ENCODE results near the gene PLVAP.

DNA sequence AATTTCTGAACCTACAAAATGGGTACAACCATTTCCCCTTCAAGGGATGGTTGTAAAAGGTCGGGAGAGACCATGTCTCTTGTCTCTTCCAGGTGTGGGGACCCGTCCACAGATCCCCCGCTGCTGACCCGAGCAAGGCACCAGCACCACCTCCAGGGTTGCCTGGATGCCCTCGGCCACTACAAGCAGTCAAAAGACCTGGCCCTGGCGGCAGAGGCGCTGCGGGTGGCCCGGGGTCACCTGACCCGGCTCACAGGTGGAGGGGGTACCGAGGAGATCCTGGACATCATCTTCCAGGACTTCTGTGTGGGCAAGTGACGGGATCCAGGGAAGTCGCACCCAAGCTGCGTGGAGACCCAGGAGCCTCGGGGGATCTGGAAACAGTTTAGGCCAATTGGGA, 35.8 kb downstream of the PLVAP start:
- TF ChIP-seq, protein P1, sequence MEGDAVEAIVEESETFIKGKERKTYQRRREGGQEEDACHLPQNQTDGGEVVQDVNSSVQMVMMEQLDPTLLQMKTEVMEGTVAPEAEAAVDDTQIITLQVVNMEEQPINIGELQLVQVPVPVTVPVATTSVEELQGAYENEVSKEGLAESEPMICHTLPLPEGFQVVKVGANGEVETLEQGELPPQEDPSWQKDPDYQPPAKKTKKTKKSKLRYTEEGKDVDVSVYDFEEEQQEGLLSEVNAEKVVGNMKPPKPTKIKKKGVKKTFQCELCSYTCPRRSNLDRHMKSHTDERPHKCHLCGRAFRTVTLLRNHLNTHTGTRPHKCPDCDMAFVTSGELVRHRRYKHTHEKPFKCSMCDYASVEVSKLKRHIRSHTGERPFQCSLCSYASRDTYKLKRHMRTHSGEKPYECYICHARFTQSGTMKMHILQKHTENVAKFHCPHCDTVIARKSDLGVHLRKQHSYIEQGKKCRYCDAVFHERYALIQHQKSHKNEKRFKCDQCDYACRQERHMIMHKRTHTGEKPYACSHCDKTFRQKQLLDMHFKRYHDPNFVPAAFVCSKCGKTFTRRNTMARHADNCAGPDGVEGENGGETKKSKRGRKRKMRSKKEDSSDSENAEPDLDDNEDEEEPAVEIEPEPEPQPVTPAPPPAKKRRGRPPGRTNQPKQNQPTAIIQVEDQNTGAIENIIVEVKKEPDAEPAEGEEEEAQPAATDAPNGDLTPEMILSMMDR (IDR thresholded peaks at IDR 0.05): no peak
- TF ChIP-seq POLR2A (IDR thresholded peaks at IDR 0.05): no peak
